ENCODE results near the gene FN3K.

Gene FN3K

DNA sequence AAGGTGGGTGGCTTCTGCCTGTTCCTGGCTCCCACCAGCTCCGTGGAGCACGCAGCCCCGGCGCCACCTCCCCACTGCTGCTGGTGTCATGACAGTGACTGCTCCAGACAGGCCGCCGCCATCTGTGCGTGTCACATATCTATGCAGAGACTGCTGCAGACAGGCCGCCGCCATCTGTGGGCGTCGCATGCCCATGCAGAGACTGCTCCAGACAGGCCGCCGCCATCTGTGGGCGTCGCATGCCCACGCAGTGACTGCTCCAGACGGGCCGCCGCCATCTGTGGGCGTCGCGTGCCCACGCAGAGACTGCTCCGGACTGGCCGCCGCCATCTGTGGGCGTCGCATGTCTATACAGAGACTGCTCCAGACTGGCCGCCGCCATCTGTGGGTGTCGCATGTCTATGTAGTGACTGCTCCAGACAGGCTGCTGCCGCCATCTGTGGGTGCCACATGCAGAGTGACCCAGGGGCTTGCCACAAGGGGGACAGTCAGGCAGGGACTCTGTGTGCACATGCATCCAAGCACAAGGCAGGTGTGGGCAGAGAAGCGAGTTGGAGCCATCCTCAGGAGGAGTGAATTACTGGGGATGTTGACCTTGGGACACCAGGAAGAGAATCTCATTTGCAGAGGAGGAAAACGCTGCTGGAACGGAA lies 22.2 kb upstream of the FN3K start:
- H3K4me3 ChIP-seq (ENCODE audit: low read length): no peak overlapping the region
- TF ChIP-seq ZNF274 (IDR thresholded peaks at IDR 0.05; ENCODE audit: low read depth, low read length): no peak

DNA sequence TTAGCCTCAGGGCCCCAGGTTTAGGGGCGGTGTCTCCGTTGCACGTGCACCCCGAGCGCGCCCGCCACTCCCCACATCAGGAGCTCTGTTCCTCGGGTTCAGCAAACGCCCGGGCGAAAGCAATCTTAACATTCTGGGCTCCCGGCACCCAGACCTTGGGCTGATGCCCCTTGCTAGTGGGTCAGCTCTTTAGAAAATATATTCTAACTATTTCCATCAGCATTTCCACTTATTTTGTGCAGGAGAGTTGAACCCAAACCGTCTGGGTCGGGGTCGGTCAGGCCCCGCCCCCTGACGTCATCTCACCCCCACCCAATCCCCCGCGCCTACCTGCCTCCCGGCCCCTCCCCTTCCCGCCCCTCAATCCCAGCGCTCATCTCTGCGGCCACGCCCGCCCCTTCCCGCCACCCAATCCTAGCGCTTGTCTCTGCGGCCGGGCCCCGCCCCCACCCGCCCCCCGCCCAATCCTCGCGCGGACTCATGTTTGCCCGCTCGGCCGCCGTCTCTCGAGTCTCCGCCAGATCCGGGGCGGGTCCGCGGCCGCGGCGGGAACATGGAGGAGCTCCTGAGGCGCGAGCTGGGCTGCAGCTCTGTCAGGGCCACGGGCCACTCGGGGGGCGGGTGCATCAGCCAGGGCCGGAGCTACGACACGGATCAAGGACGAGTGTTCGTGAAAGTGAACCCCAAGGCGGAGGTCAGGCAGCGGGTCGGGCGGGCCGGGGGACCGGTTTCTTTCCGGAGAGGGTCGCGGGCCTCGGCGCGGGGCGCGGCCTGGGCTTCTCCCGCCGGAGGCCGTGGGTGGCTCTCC lies 19.0 kb upstream of the FN3K start, which contains the start of gene FN3KRP:
Gene FN3KRP, plus strand, starts transcription at position 504 of the 808 bp plus-strand sequence. Its CDS starts 50 bp downstream, at position 554.
- peak within 1 kb of the TSS; percentile 89 for H3K4me3 ChIP-seq (ENCODE audit: low read length)
- TF ChIP-seq ZNF274 (IDR thresholded peaks at IDR 0.05; ENCODE audit: low read depth, low read length): no peak

DNA sequence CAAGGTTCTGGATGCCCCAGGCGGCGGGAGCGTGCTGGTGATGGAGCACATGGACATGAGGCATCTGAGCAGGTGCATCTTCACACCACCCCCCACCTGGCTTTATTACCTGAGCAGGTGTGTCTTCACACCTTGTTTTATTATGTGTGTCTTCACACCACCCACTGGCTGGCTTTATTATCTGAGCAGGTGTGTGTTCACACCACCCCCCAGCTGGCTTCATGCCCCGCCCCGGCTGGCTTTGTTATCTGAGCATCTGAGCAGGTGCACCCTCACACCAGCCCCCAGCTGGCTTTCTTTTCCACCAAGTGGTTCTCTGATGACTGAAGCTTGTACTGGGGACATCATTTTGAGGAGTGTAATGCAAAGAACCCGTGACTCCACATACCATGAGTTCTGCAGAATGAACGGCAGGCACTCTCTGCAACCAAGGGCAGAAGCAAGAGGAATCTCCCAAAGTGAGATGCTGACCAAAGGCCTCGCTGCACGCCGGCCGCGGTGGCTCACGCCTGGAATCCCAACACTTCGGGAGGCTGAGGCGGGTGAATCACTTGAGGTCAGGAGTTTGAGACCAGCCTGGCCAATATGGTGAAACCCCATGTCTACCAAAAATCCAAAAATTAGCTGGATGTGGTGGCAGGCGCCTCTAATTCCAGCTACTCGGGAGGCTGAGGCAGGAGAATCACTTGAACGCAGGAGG lies 16.3 kb upstream of the FN3K start:
- no peak overlapping the region for H3K4me3 ChIP-seq (ENCODE audit: low read length)
- no peak for TF ChIP-seq ZNF274 (IDR thresholded peaks at IDR 0.05; ENCODE audit: low read depth, low read length)

DNA sequence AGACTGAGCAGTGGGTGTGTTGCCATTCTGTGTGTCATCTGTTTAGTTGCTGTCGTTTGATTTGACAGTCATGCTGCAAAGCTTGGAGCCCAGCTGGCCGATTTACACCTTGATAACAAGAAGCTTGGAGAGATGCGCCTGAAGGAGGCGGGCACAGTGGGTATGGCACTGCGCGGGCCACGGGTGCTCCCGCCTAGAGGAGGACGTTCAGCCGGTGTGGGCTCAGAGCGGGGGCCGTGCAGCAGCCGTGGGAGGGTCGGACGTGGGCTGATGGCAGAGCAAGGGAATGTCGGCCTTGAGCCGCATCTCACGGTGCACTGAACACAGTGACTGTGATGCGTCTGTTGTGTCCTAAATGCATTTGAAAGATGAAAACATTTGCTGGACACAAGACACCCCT lies 15.2 kb upstream of the FN3K start:
- TF ChIP-seq ZNF274 (IDR thresholded peaks at IDR 0.05; ENCODE audit: low read depth, low read length): no peak
- no peak overlapping the region for H3K4me3 ChIP-seq (ENCODE audit: low read length)

DNA sequence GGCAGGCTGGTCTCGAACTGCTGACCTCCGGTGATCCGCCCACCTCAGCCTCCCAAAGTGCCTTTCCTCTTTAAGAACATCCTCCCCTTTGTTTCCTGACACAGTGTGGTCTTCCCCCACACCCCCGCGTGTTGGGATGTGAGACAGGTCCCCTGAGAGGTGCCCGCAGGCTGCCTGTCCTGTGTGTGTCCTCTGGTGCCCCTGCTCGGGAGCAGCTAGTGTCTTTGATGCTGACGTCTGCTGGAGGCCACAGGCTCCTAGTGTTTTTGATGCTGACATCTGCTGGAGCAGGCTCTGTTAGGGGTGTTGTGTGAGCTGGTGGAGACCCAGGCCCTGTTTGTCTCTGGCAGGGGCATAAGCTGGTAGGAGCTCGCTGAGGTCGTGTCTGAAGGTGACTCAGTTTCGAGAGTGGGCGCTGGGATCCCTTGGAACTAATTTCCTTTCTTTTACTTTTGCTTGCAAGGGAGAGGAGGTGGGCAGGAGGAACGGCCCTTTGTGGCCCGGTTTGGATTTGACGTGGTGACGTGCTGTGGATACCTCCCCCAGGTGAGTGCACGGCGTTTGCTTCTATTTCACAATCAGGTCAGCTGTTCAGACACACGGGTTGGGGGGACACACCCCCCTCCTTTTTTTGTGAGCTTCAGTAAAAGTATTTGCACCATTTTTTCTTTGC lies 12.9 kb upstream of the FN3K start:
- TF ChIP-seq ZNF274 (IDR thresholded peaks at IDR 0.05; ENCODE audit: low read depth, low read length): no peak
- no peak overlapping the region for H3K4me3 ChIP-seq (ENCODE audit: low read length)

DNA sequence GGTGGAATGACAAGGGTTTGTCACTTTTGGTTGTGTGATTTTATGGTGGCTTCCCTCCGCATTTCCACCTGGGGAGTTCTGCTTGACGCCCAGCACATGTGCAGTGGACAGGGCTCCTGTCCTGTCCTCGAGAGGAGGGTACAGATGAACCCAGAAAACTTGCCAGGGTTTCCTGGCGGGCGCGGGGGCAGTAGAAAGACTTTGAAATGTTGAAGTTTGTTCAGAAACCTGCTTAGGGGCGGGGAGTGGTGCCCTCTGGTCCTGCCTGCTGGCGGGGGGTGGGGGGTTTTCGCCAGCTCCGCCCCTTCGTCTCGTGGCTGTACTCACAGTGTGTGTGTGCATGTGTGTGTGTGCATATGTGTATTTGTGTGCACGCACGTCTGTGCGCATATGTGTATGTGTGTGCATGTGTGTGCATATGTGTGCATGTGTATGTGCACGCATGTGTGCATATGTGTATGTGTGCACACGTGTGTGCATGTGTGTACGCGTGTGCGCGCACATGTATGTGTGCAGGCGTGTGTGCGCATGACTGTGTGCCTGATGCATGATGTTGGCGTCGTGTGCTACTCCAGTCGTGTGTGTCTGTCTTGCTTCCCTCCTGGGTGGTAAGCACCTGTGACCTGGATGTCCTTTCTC lies 12.1 kb upstream of the FN3K start:
- no peak for TF ChIP-seq ZNF274 (IDR thresholded peaks at IDR 0.05; ENCODE audit: low read depth, low read length)
- no peak overlapping the region for H3K4me3 ChIP-seq (ENCODE audit: low read length)

DNA sequence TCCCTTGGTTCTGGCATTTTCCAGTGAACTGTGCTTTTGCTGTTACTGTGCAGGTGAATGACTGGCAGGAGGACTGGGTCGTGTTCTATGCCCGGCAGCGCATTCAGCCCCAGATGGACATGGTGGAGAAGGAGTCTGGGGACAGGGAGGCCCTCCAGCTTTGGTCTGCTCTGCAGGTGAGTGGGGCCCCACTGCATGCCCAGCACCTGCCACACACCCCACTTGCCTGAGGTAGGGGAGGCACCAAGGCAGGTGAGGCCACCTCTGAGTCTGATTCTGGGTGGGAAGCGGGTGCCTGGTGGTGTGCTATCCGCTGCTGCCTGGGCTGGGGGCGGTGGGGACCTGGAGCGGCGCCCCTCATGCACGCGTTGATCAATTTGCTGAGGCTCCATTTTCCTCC lies 9.0 kb upstream of the FN3K start:
- no peak overlapping the region for H3K4me3 ChIP-seq (ENCODE audit: low read length)
- TF ChIP-seq ZNF274 (IDR thresholded peaks at IDR 0.05; ENCODE audit: low read depth, low read length): no peak

DNA sequence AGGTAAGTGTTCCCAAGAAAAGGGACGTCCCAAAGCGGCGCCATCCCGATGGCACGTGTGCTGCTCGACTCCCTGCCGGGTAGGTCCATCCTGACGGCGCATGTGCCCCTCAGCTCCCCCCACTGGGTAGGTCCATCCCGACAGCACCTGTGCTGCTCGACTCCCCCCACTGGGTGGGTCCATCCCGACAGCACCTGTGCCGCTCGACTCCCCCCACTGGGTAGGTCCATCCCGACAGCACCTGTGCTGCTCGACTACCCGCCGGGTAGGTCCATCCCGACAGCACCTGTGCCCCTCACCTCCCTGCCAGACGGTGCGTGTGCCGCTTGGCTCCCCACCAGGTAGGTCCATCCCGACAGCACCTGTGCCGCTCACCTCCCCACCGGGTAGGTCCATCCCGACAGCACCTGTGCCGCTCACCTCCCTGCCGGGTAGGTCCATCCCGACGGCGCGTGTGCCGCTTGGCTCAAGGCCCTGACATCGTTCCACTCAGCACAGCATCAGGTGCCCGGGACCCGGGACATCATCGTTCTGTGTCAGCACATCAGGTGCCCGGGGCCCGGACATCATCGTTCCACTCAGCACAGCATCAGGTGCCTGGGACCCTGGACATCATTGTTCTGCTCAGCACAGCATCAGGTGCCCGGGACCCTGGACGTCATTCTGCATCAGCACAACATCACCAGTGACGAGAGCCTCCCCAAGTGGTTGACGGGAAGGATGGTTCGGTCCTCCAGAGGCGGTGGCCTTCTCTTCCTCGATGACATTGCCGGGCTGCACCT lies 5.7 kb upstream of the FN3K start:
- no peak overlapping the region for H3K4me3 ChIP-seq (ENCODE audit: low read length)
- no peak for TF ChIP-seq ZNF274 (IDR thresholded peaks at IDR 0.05; ENCODE audit: low read depth, low read length)

DNA sequence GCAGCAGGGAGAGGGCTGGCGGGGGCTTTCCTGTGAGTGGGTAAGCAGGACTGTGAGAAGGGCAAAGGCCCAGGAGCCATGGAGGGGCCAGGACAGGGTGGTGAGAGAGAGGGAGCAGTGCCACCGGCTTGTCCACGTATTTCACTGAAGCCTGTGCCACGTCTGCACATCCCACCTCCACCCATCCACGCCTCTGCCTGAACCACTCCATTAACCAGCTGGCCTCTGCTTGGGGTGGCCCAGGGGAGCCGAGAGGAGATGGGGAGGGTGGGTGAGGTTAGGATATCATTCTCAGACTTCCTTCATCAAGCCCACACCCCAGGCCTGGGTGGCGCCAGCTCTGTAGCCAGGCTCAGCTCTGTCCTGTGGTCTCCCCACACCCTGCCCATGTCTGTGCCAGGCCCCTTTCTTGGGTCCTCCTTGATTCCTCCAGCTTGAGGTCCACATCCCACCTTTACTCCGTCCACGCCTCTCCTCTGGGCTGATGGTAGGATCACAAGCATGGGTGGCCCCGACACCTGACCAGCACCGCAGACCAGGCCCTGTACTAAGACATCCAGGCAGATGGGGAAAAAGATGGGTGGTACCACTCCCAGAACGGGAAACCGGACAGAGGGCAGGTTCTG lies 3.2 kb upstream of the FN3K start:
- no peak overlapping the region for H3K4me3 ChIP-seq (ENCODE audit: low read length)
- no peak for TF ChIP-seq ZNF274 (IDR thresholded peaks at IDR 0.05; ENCODE audit: low read depth, low read length)

DNA sequence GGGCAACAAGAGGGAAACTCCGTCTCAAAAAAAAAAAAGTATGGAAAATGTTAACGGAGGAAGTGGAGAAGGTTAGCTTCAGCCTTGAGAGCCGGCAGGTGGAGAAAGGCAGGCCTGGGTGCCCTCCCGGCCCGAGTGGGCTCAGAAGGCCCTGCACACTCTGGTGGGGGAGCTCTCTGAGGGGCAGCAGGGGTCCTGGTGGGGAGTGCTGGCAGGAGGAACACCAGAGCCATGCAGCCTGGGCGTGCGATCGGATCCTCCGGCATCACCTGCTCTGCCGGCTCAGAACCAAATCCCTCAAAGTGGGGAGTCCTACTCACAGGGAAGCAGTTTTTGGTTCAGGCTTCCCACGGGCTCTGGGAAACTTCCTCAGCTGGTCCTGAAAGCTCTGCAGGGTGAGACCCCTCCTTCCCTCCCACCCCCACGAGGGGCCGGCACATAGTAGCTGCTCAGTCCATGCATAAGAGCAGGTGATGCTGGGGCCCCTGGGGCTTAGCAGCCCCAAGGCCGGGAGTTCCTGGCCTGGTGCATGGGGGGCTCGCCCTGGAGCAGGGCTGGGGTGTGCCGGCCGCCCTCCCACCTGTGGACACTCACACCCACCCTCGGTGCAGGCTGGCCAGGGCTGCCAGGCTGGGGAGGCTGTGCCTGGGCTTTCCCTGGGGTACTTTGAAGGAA lies 1.2 kb downstream of the FN3K start:
- no peak for TF ChIP-seq ZNF274 (IDR thresholded peaks at IDR 0.05; ENCODE audit: low read depth, low read length)
- no peak overlapping the region for H3K4me3 ChIP-seq (ENCODE audit: low read length)

DNA sequence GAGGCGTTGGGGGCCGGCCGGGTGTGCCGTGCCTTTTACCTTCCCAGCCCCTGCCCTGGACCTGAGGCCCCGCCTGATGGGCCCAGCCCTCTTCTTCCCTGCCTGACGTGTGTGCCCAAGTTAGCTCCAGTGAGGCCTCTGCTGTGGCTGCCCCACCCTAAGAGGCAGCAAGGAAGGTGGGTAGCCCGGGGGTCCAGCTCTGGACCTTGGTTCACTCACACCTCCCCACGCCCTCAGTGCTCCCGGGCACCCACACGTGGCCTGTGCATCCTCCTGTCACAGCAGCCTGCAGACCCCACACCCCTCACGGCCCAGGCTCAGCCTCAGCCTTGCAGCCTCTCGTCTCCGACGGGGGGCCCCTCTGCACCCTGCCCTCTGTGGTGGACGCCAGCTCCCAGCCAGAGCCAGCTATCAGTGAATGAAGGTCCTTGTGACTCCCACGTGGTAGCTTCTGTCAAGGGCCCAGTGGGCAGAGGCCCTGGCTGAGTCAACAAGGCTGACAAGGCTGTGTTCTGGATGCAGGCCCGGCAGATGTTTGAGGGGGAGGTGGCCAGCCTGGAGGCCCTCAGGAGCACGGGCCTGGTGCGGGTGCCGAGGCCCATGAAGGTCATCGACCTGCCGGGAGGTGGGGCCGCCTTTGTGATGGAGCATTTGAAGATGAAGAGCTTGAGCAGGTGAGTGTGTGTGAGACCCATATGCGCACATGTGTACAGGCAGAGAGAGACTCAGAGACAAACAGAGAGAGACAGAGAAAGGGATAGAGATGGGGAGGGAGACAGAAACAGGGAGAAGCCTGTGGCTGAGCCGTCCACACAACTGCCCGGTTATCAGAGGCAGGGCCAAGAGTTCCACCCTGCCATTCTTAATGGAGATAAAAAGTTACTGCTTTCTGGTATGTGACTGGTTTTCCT lies 2.8 kb downstream of the FN3K start:
- TF ChIP-seq ZNF274 (IDR thresholded peaks at IDR 0.05; ENCODE audit: low read depth, low read length): no peak
- no peak overlapping the region for H3K4me3 ChIP-seq (ENCODE audit: low read length)
